Loucy (cell line): Measurements from ENCODE around the gene CEP55.

Source experiments
- EZH2phosphoT487 ChIP-seq: fragments of 200-600 bp; IDR thresholded peaks from 2 replicates; pipeline ENCODE4 v1.6.1; 2018; ENCODE audit warnings: antibody characterized with exemption, mild to moderate bottlenecking, moderate library complexity, borderline replicate concordance
- TF ChIP-seq, protein P1 (sequence below): fragments of 200-600 bp; sonication (generic); conservative IDR thresholded peaks from 2 replicates; pipeline ENCODE4 v1.5.1; 2014; ENCODE audit warnings: mild to moderate bottlenecking, antibody characterized with exemption, low read length

- TF ChIP-seq, protein P1, sequence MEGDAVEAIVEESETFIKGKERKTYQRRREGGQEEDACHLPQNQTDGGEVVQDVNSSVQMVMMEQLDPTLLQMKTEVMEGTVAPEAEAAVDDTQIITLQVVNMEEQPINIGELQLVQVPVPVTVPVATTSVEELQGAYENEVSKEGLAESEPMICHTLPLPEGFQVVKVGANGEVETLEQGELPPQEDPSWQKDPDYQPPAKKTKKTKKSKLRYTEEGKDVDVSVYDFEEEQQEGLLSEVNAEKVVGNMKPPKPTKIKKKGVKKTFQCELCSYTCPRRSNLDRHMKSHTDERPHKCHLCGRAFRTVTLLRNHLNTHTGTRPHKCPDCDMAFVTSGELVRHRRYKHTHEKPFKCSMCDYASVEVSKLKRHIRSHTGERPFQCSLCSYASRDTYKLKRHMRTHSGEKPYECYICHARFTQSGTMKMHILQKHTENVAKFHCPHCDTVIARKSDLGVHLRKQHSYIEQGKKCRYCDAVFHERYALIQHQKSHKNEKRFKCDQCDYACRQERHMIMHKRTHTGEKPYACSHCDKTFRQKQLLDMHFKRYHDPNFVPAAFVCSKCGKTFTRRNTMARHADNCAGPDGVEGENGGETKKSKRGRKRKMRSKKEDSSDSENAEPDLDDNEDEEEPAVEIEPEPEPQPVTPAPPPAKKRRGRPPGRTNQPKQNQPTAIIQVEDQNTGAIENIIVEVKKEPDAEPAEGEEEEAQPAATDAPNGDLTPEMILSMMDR = no peak
- no peak for TF ChIP-seq EZH2phosphoT487
Measured at GRCh38 chr10:93461109-93461806, 35.2 kb upstream of the CEP55 start.
